HG03066 (cell line): Measurements from ENCODE around the gene TOPAZ1.

ENCODE experiments used
- ATAC-seq: cut with Tn5 transposase; IDR thresholded peaks from one replicate; pipeline ENCODE4 v1.9.1; 2021; ENCODE audit warnings: low read depth; ENCODE audit not compliant: unreplicated experiment

The TOPAZ1 gene

DNA sequence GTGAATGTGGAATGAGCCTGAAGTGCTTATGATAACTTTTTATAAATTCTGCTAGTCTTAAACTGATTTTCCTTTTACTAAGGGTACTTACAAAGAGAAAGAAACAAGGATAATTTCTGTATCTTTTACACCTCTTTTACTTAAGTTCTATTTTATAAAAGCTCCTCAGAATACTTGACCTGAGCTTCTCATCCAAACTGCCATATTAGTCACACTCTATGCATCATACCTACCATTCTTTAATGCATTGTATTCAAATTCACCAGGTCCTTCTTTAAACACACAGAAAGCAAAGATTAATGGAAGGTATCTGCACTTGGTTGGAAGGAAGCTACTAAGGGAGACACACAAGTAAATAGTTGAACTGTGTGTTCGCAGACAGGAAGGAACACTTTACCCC is 1.6 kb upstream of the TOPAZ1 start:
- ATAC-seq: no peak

DNA sequence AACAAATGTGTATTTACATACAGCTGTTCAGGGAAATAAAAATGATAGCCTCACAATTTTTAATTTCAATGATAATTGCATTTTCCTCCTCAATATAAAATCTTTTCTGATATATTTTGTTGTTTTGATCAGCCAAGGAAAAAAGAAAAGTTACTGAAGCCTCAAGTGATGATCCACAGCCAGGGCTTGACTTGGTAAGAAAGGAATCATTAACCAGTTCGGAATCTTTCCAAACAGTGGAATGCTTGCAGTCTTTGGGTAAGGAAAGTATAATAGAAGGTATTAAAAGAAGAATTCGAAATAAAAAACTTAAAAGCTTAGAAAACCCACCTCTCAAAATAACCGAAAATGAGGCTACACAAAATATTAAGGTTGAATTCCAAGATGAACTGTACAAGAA is 1.0 kb downstream of the TOPAZ1 start:
- ATAC-seq: no peak

DNA sequence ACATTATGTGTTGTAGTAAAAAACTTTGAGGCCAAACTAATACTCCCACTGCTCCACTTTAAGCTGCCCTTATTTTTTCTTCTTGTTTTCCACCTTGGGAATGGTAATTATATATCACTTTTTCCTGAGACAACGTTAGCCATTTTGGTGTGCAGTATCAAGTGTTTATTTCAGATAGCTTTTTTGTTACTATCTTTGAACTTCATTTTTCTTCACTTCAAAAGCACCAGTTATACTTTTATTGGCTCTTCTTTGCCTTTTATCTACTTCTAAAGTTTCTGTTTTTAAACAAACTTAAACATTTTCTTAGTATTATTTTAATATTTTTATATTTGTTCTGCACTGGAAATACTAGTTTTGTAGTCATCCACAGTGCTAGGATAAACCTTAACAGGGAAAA is 6.5 kb downstream of the TOPAZ1 start:
- no peak for ATAC-seq

DNA sequence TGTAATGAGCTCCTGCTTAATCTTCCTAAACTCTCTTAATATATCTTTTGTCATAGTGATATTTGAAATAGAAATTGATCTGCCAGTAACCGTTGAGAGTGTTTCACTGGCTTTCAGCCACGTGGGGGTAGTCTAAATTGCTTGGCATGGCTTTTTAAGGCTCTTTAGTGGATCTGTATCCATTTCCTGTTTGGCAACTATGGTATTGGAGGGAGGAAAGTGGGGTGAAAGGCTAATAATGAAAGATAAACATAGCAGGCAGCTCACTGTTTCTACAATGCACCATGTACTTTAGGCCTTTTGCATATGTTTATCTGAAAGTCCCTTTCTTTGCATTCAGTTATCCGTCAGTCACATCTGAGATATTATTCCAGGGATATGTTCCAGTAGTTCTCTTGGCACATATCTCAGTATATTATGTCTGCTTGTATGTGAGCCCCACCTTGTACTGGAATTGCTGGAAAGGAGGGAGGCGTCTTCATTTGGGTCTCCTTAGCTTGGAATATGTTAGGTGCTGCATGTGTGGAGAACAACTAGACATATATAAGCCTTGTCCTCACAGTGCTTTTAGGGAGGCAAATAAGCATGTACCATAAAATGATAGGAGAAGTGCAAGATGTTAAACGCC is 10.8 kb downstream of the TOPAZ1 start:
- ATAC-seq: no peak

DNA sequence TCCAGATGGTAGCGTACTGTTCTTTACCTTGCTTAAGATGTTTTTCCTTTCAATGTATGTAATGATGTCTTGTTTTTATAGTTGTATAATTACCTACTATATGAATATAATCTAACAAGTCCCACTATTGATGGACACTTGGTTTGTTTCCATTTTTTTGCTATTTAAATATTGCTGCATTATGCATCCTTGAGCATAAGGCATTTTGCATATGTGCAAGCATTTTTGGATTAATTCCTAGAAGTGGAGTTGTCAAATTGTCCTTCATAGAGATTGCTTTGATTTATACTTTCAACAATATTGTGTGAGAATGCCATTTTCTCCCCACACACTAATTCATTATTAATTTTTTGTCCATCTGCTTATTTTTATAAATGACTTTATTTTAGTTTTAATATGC is 17.7 kb downstream of the TOPAZ1 start:
- no peak for ATAC-seq

DNA sequence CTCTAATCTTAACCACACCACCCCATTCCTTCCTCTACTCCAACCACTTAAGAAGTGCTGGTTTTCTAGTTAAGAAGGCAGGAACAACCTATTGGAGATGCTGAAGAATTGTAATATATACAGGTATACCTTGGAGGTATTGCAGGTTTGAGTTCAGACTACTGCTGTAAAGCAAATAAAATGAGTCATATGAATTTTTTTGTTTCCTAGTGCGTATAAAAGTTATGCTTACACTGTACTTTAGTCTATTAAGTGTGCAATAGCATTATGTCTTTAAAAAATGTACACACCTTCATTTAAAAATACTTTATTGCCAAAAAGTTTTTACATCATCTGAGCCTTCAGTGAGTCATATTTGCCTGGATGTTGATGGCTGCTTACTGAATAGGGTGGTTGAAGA is 22.5 kb downstream of the TOPAZ1 start:
- no peak for ATAC-seq

DNA sequence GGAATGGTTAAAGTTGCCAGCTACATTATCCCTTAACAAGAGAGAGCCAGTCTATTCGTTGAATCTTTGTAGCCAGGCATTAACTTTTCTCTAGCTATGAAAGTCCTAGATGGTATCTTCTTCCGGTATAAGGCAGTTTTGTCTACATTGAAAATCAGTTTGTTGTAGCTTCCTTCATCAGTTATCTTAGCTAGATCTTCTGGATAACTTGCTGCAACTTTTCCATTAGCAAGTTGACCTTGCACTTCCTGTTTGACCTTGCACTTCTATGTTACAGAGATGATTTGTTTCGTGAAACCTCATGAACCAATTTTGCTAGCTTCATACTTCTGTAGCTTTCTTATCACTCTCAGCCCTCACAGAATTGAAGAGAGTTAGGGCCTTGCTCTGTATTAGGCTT is 24.1 kb downstream of the TOPAZ1 start:
- no peak for ATAC-seq

DNA sequence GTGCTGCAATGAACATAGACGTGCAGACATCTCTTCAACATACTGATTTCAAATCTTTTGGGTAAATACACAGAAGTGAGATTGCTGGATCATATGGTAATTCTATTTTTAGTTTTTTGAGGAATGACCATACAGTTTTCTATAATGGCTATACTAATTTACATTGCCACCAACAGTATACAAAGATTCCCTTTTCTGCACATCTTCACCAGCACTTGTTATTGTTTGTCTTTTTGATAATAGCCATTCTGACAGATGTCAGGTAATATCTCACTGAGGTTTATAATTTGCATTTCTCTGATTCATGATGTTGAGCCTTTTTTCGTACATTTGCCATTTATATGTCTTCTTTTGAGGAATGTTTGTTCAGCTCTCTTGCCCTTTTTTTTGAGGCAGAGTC is 30.5 kb downstream of the TOPAZ1 start:
- no peak for ATAC-seq

DNA sequence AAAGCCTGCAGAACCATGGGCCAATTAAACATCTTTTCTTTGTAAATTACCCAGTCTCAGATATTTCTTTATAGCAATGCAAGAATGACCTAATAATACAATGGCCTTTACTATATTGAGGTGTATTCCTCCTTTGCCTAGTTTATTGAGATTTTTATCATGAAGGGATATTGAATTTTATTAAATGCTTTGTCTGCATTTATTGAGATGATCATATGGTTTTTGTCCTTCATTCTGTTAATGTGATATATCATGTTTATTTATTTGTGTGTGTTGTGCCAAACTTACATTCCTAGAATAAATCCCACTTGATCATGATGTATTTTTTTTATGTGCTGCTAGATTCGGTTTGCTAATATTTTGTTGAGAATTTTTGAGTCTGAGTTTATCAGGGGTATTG is 36.2 kb downstream of the TOPAZ1 start:
- ATAC-seq: no peak

DNA sequence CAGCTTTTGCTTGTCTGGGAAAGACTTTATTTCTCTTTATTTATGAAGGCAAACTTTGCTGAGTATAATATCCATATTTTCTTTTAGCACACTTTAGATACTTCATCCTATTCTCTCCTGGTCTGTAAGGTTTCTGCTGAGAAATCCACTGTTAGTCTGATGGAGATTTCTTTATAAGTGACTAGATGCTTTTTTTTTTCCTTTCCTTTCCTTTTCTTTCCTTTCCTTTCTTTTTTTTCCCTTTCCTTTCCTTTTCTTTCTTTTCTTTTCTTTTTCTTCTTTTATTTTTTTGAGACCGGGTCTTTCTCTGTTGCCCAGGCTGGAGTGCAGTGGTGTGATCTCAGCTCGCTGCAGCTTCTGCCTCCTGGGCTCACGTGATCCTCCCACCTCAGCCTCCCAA is 38.4 kb downstream of the TOPAZ1 start:
- no peak for ATAC-seq

DNA sequence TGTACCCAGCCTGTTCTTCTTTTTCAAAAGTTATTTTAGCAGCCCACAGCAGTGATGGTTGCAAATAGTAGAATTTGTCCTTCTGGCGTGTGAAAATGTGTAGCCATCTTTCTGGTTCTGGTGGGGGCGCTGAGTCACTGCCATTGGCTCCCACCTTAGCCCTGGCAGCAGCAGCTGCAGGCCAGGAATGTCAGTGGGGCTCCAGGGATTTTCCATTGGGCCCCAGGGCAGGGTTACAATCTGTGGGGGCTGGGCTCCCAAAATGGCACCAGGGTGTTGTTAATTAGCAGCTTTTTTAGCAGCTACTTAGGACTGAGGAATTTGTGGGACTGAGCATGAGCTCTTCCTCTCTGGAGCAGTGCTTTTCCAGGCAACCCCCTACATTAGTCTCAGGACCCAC is 38.9 kb downstream of the TOPAZ1 start:
- ATAC-seq: no peak

DNA sequence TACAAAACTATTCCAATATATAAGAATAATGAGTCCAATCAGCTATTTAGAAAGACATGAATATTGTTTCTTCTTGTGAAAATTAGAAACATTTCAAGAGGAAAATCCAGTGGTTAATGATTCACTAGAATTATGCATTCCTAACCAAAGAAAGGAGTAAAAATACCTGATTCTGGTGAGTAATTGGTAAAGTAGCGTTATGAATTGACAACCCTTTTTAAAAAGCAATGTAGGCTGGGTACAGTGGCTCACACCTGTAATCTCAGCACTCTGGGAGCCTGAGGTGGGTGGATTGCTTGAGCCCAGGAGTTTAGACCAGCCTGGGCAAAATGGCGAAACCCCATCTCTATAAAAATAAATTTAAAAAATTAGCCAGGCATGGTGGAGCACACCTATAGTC is 43.3 kb downstream of the TOPAZ1 start:
- ATAC-seq: no peak

DNA sequence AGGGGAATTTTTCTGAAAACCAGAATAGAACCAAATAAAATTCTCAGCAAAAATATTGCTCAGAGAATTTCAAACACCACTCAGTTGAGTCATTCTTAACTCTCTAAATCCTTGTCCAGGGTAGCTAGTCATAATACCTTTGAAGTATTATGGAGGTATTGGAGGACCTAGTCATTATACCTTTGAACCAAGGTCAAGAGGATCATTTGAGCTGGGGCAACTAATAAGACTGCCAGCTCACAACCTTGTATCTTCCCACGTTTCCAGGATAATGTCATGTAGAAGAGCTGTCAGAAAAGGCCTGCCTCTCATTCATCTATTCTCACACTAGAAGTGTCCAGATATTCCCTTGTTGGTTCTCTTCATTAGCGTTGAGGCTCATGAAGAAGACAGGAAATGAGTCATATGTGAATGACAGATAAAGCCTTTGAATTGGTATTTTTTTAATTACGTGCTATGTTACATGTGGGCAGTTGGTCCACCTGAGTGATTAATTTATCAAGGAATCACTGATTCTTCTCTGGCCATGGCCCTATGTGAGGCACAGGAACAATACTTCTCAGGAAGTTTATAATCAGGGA is 48.3 kb downstream of the TOPAZ1 start:
- ATAC-seq: no peak

DNA sequence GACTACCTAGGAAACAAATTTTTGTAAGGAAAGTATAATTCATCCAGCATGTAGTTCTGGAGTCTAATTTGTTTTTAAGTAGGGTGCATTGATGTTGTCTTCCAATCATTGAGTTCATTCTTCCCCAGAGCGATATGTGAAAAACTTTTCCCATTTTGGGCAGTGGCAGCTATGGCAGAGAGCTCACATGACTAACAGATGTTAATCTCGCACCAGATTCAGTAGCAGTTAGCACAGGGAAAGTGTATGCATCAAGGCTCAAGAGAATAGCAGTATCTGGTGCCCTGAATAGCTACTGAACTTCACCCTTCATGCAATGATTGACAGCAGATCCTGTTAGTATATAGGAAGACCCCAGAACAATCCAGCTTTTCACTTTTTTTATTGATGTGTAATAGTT is 50.6 kb downstream of the TOPAZ1 start:
- no peak for ATAC-seq

DNA sequence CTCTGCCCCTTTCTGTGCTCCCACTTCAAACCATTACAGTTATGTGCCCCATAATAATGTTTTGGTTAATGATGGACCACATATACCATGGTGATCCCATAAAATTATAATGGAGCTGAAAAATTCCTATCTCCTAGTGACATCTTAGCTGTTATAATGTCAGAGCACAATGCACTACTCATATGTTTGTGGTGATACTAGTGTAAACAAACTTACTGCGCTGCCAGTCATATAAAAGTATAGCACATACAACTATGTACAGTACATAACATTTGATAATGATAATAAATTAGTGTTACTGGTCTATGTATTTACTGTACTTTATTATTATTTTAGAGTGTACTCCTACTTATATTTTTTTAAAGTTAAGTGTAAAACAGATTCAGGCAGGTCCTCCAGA is 51.3 kb downstream of the TOPAZ1 start:
- ATAC-seq: no peak

DNA sequence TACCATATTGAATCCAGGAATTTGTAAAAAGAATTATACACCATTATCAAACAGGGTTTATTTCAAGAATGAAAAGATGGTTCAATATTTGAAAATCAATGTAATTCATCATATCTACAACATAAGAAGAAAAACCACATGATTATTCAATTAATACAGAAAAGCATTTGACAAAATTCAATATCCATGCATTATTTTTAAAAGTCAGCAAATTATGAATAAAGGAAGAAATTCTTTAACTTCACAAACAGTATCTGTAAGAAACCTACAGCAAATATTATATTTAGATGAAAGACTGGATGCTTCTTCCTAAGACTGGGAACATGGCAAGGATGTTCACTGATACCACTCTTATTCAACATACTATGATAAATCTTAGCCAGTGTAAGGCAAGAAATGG is 55.6 kb downstream of the TOPAZ1 start:
- ATAC-seq: no peak

DNA sequence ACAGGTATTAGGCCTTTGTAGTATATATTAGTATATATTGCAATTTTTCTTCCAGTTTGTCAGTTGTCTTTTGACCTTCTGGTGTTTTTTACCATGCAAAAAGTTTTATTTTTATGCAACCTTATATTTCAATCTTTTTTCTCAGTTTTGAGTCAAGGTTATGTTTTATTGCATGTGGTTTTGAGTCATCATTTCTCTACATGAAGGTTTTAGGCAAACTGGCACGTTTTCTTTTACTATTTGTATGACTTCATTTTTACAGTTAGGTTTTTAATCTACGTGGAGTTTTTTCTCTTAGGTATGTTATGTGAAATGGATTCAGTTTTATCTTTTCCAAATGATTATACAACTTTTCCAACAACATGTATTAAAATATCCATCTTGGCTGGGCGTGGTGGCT is 60.1 kb downstream of the TOPAZ1 start:
- ATAC-seq: no peak

DNA sequence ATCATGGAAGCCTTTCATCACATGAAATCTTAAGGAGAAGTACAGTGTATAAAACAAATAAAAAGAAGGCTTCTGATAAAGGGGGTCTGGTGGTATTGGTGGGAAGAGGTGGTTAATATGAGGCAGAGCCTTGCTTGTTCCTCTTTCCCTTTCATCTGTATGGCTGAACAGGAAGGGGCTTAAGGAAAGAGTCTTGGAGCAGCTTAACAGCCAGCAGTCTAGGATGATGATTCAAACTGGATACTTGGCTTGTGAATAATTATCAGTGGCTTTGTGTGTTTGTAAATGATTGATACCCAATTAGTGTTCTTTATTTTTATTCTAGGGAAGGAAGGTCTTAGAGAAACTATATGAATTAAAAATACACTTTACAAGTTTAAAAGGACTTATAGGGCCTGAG is 67.8 kb downstream of the TOPAZ1 start:
- ATAC-seq: no peak

DNA sequence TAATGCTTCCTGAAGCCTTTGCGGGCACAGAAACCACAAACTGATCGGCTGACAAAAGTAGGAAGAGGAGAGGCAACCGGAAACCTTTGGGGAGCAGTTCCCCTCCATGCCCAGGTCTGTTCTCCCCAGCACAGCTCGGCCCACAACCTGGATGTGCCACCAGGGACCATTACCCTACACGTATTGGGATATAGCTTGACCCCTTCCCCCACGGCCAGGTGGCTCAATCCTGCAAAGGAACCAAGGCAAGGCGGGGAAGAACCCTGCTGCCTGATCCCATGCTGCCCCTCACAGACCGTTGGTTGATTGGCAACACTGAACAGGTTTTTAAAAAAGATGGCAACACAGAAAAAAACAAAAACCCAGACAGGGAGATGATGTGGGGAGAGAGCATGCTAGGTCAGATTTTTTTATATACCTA is 77.2 kb downstream of the TOPAZ1 start:
- ATAC-seq: no peak

DNA sequence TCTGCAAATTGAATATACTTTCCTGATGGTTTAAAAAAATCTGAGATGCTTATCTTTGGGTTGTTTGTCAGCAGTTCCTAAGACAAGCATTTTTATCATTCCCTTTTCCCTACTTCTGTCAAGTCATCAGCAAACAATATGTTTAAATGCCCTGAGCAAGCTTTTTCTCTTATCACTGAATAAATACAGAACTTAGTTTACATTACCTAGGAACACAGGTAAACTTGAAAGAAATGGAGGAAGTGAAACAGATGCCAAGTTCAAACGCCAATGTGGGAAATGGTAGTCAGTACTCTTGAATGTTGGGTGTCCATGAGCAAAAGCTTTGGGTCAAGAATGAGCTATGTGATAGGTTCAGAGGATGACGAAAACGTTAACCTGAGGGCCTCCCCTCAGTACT is 79.6 kb downstream of the TOPAZ1 start:
- no peak for ATAC-seq

DNA sequence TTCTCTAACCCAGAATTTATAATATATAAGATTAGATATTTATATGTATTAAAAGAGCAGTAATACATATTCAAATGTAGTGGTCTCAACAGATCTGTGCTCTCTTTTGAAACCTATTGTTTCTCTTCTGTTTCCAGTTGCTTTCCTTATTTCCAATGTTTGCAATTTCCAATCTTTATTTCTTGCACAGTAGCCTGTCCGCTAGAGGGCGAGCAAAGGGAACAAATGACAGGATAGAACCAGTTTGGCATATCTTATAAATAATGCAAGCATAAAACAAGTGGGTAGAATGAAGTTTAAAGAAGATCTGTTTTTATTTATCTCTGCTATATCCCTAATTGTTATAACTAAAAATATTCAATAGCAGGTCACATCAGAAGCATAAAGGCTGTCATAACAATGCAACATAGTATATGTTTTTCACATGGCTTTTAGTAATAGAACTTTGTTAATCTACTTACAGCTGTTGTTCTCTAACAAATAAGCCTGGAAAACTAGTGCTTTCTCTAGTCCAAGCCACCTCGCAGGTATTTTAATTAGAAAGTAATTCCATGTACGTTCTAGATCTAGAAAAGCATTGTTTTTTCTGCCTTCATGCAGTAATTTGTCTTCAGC is 81.8 kb downstream of the TOPAZ1 start:
- no peak for ATAC-seq

DNA sequence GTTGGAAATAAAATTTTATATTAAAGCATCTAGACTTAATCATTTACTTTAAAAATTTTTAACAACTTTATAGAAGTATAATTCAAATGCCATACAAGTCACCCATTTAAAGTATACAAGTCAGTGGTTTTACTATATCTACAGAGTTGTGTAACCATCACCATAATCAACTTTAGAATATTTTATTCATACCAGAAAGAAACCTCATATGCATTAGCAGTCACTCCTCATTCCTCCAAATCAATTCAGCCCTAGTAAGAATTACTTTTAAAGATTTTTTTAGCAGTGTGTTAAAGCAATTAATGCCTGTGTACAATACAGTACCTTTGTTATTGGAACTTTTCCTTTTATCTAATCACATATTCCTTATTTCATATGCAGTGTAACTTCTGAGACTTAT is 82.9 kb downstream of the TOPAZ1 start:
- no peak for ATAC-seq

DNA sequence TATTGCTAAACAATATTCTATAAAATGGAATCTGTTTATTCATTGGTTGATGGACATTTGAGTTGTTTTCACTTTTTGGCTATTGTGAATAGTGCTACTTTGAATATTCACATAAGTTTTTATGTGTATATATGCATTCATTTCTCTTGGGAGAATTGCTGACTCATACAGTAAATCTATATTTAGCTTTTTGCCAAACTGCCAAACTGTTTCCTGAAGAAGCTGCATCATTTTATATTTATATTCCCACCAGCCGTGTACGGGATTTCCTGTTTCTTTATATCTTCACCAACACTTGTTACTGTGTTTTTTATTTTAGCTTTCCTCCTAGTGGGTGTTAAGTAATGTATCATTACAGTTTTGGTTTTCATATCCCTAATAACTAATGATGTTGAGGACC is 84.3 kb downstream of the TOPAZ1 start:
- no peak for ATAC-seq
